WTC11 (cell line): ENCODE measurements around the gene PLA2G4A. TPM values are rescaled to one million over a fixed set of nuclear protein-coding genes. Genes with fewer than 3 reads are reported as not detected.

ENCODE experiments used
- ATAC-seq: fragments of 200-7000 bp; cut with Tn5 transposase; 2 replicates; pipeline ENCODE4 v1.10.0; 2021; ENCODE audit warnings: mild to moderate bottlenecking, moderate library complexity
- CTCF ChIA-PET: fragments of 300-600 bp; sonication (Branson Sonifier 250); formaldehyde crosslinking; loops from one replicate; lab custom pipeline; 2021; ENCODE audit warnings: antibody characterized with exemption; lab: Charles Lee
- POLR2A ChIA-PET: fragments of 350-600 bp; sonication (Branson Sonifier 250); formaldehyde crosslinking; loops from one replicate; lab custom pipeline; 2021; ENCODE audit warnings: antibody characterized with exemption; lab: Charles Lee
- DNase-seq: peaks from one replicate; pipeline ENCODE4 v3.0.0; 2021; ENCODE audit warnings: low spot score
- H3K27ac Mint-ChIP-seq: 2 replicates; pipeline ENCODE4 v1.8.0; 2021; ENCODE audit warnings: mixed read lengths
- H3K27me3 Mint-ChIP-seq: 2 replicates; pipeline ENCODE4 v1.8.0; 2021; ENCODE audit warnings: low read depth, mild to moderate bottlenecking, moderate library complexity, mixed read lengths
- H3K36me3 Mint-ChIP-seq: 2 replicates; pipeline ENCODE4 v1.8.0; 2021; ENCODE audit warnings: mixed read lengths
- H3K4me1 Mint-ChIP-seq: 2 replicates; pipeline ENCODE4 v1.8.0; 2022; ENCODE audit warnings: mixed read lengths
- H3K4me3 Mint-ChIP-seq: 2 replicates; pipeline ENCODE4 v1.8.0; 2021; ENCODE audit warnings: mild to moderate bottlenecking, moderate library complexity, mixed read lengths
- H3K9me3 Mint-ChIP-seq: 2 replicates; pipeline ENCODE4 v1.8.0; 2021; ENCODE audit warnings: mixed read lengths
- FOXP1 ChIP-seq: sonication (generic); formaldehyde crosslinking; IDR thresholded peaks from 2 replicates; pipeline ENCODE4 v1.8.0; 2022; ENCODE audit warnings: missing genetic modification reagents, mild to moderate bottlenecking, moderate library complexity, borderline replicate concordance
- IRF2 ChIP-seq: sonication (generic); formaldehyde crosslinking; IDR thresholded peaks from 2 replicates; pipeline ENCODE4 v1.8.0; 2022; ENCODE audit warnings: low read depth, missing genetic modification reagents, borderline replicate concordance
- JUN ChIP-seq: sonication (generic); formaldehyde crosslinking; IDR thresholded peaks from 2 replicates; pipeline ENCODE4 v1.8.0; 2023; ENCODE audit warnings: mild to moderate bottlenecking, missing genetic modification reagents
- KAT7 ChIP-seq: sonication (generic); formaldehyde crosslinking; IDR thresholded peaks from 2 replicates; pipeline ENCODE4 v1.8.1; 2023; ENCODE audit warnings: missing genetic modification reagents, mild to moderate bottlenecking, borderline replicate concordance
- NFE2L1 ChIP-seq: sonication (generic); formaldehyde crosslinking; IDR thresholded peaks from 2 replicates; pipeline ENCODE4 v1.8.1; 2023; ENCODE audit warnings: missing genetic modification reagents
- PRRX2 ChIP-seq: fragments of 250-450 bp; sonication (Bioruptor Pico); IDR thresholded peaks from 2 replicates; pipeline ENCODE4 v1.8.0; 2021; ENCODE audit warnings: mild to moderate bottlenecking
- RELA ChIP-seq: sonication (generic); formaldehyde crosslinking; IDR thresholded peaks from 2 replicates; pipeline ENCODE4 v1.8.1; 2022; ENCODE audit warnings: missing genetic modification reagents, mild to moderate bottlenecking, borderline replicate concordance
- SMAD4 ChIP-seq: sonication (generic); formaldehyde crosslinking; IDR thresholded peaks from 2 replicates; pipeline ENCODE4 v1.8.0; 2022; ENCODE audit warnings: mild to moderate bottlenecking, missing genetic modification reagents
- ZNF317 ChIP-seq: sonication (generic); formaldehyde crosslinking; IDR thresholded peaks from 2 replicates; pipeline ENCODE4 v1.8.1; 2023; ENCODE audit warnings: low read depth, mild to moderate bottlenecking, moderate library complexity, missing genetic modification reagents, borderline replicate concordance
- total RNA-seq: library from RNA; stranded (reverse); gene quantifications from 3 replicates; pipeline ENCODE4 v1.2.3, GENCODE V29; 2021
- TF ChIP-seq, protein P1 (sequence below): sonication (generic); formaldehyde crosslinking; IDR thresholded peaks from 2 replicates; pipeline ENCODE4 v1.8.1; 2023; ENCODE audit warnings: mild to moderate bottlenecking, missing genetic modification reagents, borderline replicate concordance
- TF ChIP-seq, protein P2 (sequence below): sonication (generic); formaldehyde crosslinking; IDR thresholded peaks from 2 replicates; pipeline ENCODE4 v1.8.0; 2022; ENCODE audit warnings: mild to moderate bottlenecking, missing genetic modification reagents
- TF ChIP-seq, protein P3 (sequence below): sonication (generic); formaldehyde crosslinking; IDR thresholded peaks from 2 replicates; pipeline ENCODE4 v1.8.1; 2022; ENCODE audit warnings: low read depth, mild to moderate bottlenecking, moderate library complexity, missing genetic modification reagents, borderline replicate concordance
- TF ChIP-seq, protein P4 (sequence below): sonication (generic); formaldehyde crosslinking; IDR thresholded peaks from 2 replicates; pipeline ENCODE4 v1.8.1; 2022; ENCODE audit warnings: low read depth, missing genetic modification reagents, borderline replicate concordance
- TF ChIP-seq, protein P5 (sequence below): sonication (generic); formaldehyde crosslinking; IDR thresholded peaks from 2 replicates; pipeline ENCODE4 v1.8.0; 2022; ENCODE audit warnings: mild to moderate bottlenecking, missing genetic modification reagents
- TF ChIP-seq, protein P6 (sequence below): sonication (generic); formaldehyde crosslinking; IDR thresholded peaks from 2 replicates; pipeline ENCODE4 v1.8.1; 2023; ENCODE audit warnings: mild to moderate bottlenecking, missing genetic modification reagents, moderate library complexity
- TF ChIP-seq, protein P7 (sequence below): sonication (generic); formaldehyde crosslinking; IDR thresholded peaks from 2 replicates; pipeline ENCODE4 v1.8.1; 2023; ENCODE audit warnings: mild to moderate bottlenecking, missing genetic modification reagents
- TF ChIP-seq, protein P8 (sequence below): sonication (generic); formaldehyde crosslinking; IDR thresholded peaks from 2 replicates; pipeline ENCODE4 v1.8.1; 2023; ENCODE audit warnings: mild to moderate bottlenecking, missing genetic modification reagents, moderate library complexity

PLA2G4A gene
- total RNA-seq, 1 experiment from 2014 or later, result 1.3 TPM

DNA sequence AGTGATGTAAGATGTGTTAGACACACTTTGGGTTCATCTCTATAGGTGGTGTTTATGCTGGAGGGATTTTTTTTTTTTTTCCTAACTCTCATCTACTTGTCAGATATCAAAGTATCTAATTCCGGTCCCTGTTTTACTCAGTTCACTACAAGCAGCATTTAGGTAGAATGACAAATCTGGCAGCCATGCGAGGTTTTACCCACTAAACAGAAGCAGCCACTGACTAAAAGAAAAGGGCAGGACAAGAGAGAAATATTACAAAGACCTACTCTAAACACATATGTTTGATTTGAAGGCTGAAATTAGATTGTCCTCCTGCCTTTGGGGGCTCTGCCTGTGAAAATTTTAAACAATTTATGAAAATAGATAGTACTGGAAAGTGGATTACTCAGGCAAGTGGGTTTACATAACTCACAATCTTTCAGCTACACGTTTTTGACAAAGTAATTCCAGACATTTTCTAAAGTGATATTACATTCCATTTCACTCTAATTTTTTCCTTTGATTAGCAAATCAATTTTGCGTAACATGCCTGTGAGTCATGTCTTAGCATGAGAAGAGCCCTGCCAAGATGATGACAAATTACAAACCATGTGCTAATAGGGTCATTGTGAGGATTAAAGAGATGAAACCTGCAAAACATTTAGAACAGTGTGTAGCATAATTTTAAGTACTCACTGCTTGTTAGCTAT, 172.6 kb downstream of the PLA2G4A start:
- TF ChIP-seq NFE2L1 (CRISPR knock-in tag) (no peak), PRRX2 (CRISPR knock-in tag) (no peak), FOXP1 (CRISPR knock-in tag) (no peak)
- TF ChIP-seq, protein P1, sequence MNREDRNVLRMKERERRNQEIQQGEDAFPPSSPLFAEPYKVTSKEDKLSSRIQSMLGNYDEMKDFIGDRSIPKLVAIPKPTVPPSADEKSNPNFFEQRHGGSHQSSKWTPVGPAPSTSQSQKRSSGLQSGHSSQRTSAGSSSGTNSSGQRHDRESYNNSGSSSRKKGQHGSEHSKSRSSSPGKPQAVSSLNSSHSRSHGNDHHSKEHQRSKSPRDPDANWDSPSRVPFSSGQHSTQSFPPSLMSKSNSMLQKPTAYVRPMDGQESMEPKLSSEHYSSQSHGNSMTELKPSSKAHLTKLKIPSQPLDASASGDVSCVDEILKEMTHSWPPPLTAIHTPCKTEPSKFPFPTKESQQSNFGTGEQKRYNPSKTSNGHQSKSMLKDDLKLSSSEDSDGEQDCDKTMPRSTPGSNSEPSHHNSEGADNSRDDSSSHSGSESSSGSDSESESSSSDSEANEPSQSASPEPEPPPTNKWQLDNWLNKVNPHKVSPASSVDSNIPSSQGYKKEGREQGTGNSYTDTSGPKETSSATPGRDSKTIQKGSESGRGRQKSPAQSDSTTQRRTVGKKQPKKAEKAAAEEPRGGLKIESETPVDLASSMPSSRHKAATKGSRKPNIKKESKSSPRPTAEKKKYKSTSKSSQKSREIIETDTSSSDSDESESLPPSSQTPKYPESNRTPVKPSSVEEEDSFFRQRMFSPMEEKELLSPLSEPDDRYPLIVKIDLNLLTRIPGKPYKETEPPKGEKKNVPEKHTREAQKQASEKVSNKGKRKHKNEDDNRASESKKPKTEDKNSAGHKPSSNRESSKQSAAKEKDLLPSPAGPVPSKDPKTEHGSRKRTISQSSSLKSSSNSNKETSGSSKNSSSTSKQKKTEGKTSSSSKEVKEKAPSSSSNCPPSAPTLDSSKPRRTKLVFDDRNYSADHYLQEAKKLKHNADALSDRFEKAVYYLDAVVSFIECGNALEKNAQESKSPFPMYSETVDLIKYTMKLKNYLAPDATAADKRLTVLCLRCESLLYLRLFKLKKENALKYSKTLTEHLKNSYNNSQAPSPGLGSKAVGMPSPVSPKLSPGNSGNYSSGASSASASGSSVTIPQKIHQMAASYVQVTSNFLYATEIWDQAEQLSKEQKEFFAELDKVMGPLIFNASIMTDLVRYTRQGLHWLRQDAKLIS (CRISPR knock-in tag), result no peak
- TF ChIP-seq, protein P2, sequence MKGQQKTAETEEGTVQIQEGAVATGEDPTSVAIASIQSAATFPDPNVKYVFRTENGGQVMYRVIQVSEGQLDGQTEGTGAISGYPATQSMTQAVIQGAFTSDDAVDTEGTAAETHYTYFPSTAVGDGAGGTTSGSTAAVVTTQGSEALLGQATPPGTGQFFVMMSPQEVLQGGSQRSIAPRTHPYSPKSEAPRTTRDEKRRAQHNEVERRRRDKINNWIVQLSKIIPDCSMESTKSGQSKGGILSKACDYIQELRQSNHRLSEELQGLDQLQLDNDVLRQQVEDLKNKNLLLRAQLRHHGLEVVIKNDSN (CRISPR knock-in tag), result no peak
- TF ChIP-seq, protein P3, sequence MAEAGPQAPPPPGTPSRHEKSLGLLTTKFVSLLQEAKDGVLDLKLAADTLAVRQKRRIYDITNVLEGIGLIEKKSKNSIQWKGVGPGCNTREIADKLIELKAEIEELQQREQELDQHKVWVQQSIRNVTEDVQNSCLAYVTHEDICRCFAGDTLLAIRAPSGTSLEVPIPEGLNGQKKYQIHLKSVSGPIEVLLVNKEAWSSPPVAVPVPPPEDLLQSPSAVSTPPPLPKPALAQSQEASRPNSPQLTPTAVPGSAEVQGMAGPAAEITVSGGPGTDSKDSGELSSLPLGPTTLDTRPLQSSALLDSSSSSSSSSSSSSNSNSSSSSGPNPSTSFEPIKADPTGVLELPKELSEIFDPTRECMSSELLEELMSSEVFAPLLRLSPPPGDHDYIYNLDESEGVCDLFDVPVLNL (CRISPR knock-in tag), result no peak
- ChIA-PET POLR2A (no interaction called here), CTCF (no interaction called here)
- DNase-seq (no peak), ATAC-seq (no peak)
- no peak overlapping the region for H3K4me3 Mint-ChIP-seq
- no peaks in the 10 kb centered on the region for H3K27me3 Mint-ChIP-seq
- H3K36me3 Mint-ChIP-seq, result peaks cover 14% of the 10 kb centered on the region
- no peak overlapping the region for H3K27ac Mint-ChIP-seq
- H3K9me3 Mint-ChIP-seq, result peaks cover 23% of the 10 kb centered on the region
- H3K4me1 Mint-ChIP-seq, result peaks cover 30% of the 10 kb centered on the region

DNA sequence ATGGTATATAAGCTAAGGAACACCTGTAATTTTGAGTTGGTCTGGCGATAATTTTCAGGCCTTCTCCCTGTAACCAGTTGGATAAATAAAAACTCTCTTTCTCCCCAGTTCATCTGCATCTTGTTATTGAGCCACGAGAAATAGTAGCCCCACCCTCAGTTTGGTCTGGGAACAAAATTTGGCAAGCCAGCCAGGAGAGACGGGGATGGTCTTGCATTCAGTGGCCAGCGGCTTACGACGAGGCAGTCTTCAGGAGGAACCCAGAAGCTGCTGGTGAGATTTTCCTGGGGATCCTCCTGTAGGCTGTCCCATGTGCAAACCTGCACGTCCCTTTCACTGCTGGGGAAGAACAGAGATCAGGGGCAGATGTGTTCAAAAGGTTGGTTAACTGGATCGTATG, 174.6 kb downstream of the PLA2G4A start:
- POLR2A ChIA-PET, result no interaction called here
- H3K36me3 Mint-ChIP-seq, result peaks cover 33% of the 10 kb centered on the region
- H3K4me3 Mint-ChIP-seq, result no peak overlapping the region
- DNase-seq, result no peak
- CTCF ChIA-PET, result no interaction called here
- H3K4me1 Mint-ChIP-seq, result peaks cover 30% of the 10 kb centered on the region
- no peak for ATAC-seq
- H3K27ac Mint-ChIP-seq, result no peak overlapping the region
- H3K27me3 Mint-ChIP-seq, result no peaks in the 10 kb centered on the region; the same call in none of the 2 replicates
- peaks cover 37% of the 10 kb centered on the region for H3K9me3 Mint-ChIP-seq
- TF ChIP-seq, protein P4, sequence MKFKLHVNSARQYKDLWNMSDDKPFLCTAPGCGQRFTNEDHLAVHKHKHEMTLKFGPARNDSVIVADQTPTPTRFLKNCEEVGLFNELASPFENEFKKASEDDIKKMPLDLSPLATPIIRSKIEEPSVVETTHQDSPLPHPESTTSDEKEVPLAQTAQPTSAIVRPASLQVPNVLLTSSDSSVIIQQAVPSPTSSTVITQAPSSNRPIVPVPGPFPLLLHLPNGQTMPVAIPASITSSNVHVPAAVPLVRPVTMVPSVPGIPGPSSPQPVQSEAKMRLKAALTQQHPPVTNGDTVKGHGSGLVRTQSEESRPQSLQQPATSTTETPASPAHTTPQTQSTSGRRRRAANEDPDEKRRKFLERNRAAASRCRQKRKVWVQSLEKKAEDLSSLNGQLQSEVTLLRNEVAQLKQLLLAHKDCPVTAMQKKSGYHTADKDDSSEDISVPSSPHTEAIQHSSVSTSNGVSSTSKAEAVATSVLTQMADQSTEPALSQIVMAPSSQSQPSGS (CRISPR knock-in tag), result no peak
- TF ChIP-seq IRF2 (no peak), ZNF317 (CRISPR knock-in tag) (no peak), KAT7 (no peak), JUN (CRISPR knock-in tag) (no peak), SMAD4 (no peak), RELA (CRISPR knock-in tag) (no peak), PRRX2 (CRISPR knock-in tag) (no peak)
- TF ChIP-seq, protein P5, sequence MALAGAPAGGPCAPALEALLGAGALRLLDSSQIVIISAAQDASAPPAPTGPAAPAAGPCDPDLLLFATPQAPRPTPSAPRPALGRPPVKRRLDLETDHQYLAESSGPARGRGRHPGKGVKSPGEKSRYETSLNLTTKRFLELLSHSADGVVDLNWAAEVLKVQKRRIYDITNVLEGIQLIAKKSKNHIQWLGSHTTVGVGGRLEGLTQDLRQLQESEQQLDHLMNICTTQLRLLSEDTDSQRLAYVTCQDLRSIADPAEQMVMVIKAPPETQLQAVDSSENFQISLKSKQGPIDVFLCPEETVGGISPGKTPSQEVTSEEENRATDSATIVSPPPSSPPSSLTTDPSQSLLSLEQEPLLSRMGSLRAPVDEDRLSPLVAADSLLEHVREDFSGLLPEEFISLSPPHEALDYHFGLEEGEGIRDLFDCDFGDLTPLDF (CRISPR knock-in tag), result no peak
- TF ChIP-seq, protein P6, sequence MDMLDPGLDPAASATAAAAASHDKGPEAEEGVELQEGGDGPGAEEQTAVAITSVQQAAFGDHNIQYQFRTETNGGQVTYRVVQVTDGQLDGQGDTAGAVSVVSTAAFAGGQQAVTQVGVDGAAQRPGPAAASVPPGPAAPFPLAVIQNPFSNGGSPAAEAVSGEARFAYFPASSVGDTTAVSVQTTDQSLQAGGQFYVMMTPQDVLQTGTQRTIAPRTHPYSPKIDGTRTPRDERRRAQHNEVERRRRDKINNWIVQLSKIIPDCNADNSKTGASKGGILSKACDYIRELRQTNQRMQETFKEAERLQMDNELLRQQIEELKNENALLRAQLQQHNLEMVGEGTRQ, result no peak
- TF ChIP-seq, protein P7, sequence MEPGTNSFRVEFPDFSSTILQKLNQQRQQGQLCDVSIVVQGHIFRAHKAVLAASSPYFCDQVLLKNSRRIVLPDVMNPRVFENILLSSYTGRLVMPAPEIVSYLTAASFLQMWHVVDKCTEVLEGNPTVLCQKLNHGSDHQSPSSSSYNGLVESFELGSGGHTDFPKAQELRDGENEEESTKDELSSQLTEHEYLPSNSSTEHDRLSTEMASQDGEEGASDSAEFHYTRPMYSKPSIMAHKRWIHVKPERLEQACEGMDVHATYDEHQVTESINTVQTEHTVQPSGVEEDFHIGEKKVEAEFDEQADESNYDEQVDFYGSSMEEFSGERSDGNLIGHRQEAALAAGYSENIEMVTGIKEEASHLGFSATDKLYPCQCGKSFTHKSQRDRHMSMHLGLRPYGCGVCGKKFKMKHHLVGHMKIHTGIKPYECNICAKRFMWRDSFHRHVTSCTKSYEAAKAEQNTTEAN (CRISPR knock-in tag), result no peak
- TF ChIP-seq, protein P8, sequence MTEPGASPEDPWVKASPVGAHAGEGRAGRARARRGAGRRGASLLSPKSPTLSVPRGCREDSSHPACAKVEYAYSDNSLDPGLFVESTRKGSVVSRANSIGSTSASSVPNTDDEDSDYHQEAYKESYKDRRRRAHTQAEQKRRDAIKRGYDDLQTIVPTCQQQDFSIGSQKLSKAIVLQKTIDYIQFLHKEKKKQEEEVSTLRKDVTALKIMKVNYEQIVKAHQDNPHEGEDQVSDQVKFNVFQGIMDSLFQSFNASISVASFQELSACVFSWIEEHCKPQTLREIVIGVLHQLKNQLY, result no peak
